ENCODE measurements around the gene MTR.

Gene MTR

DNA sequence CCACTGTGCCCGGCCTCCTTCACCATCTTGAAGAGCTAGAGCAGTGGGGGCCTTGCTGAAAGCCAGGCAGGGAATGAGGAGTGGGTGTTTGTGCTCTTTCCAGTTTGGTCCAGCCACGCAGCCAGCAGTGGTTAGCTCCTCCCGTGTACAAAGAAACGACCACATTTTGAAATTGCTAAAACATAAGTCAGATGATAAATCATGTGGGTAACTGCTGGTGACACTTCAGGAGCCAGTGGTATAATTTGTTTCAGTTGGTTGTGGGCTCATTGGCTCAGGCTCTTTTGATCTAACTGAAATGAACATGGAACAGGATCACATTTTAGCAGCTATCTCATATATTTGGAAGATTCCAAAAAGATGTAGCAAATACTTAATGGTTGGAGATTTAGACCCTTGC lies 87.6 kb downstream of the MTR start:
- TF ChIP-seq CTCF (IDR thresholded peaks at IDR 0.05; ENCODE audit: borderline replicate concordance, control extremely low read depth, extremely low read depth, insufficient read depth, missing control alignments), result no peak
- in situ Hi-C loops (cut with MboI; ENCODE audit: low sequenced_read_pairs, unreplicated experiment), result no loop called here

GRCh38 chr1:236886199-236886598 lies 91.1 kb downstream of the MTR start:
- no peak for TF ChIP-seq CTCF (IDR thresholded peaks at IDR 0.05; ENCODE audit: borderline replicate concordance, control extremely low read depth, extremely low read depth, insufficient read depth, missing control alignments)
- in situ Hi-C loops (cut with MboI; ENCODE audit: low sequenced_read_pairs, unreplicated experiment), result no loop called here
- no peak for DNase-seq (ENCODE audit: low spot score)

More for the DNA sequence above, 87.6 kb downstream of the MTR start:
- no peak for DNase-seq (ENCODE audit: low spot score)

DNA sequence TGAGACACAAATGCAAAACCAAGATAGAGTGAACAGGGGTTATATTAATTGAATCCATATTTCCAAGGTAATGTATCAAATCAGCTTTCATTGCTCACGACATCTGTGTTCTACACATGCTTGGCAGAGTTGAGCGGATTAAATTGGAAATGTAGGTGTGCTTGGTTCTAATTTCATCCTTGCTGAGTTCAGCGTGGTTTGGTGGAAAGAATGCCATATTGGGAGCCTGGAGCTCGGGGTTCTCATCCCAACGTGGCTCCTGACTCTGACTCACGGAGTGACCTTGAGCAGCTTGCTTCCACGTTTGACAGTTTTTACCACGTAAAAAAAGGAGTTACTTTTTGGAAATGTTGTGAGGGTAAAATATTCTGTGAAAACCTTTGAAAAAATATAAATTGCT lies 92.0 kb downstream of the MTR start:
- in situ Hi-C loops (cut with MboI; ENCODE audit: low sequenced_read_pairs, unreplicated experiment), result no loop called here
- no peak for TF ChIP-seq CTCF (IDR thresholded peaks at IDR 0.05; ENCODE audit: borderline replicate concordance, control extremely low read depth, extremely low read depth, insufficient read depth, missing control alignments)

DNA sequence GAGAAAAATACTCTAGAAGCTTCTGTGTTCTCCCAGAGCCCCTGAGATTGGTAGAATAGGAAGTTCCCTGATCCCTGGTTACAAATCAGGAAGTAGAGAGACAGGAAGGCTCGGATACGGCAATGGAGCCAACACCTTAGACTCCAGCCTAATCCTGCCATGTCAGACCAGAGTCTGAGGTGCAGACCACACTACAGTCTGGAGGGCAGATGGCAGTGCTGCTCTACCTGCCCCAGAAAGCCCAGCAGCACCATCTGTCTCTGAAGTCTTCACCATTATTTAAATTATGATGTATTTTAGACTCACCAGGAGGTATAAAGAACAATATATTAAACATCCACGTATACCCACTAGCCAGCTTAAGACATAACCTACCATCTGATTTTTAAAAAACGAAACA lies 93.0 kb downstream of the MTR start:
- TF ChIP-seq CTCF (IDR thresholded peaks at IDR 0.05; ENCODE audit: borderline replicate concordance, control extremely low read depth, extremely low read depth, insufficient read depth, missing control alignments), result no peak
- in situ Hi-C loops (cut with MboI; ENCODE audit: low sequenced_read_pairs, unreplicated experiment), result no loop called here
- no peak for DNase-seq (ENCODE audit: low spot score)

More for the DNA sequence above, 92.0 kb downstream of the MTR start:
- DNase-seq (ENCODE audit: low spot score), result no peak

- in situ Hi-C loops (cut with MboI; ENCODE audit: low sequenced_read_pairs, unreplicated experiment), result no loop called here
- no peak for TF ChIP-seq CTCF (IDR thresholded peaks at IDR 0.05; ENCODE audit: borderline replicate concordance, control extremely low read depth, extremely low read depth, insufficient read depth, missing control alignments)
- DNase-seq (ENCODE audit: low spot score), result no peak
These were observed 93.8 kb downstream of the MTR start for GRCh38 chr1:236888903-236889302.

DNA sequence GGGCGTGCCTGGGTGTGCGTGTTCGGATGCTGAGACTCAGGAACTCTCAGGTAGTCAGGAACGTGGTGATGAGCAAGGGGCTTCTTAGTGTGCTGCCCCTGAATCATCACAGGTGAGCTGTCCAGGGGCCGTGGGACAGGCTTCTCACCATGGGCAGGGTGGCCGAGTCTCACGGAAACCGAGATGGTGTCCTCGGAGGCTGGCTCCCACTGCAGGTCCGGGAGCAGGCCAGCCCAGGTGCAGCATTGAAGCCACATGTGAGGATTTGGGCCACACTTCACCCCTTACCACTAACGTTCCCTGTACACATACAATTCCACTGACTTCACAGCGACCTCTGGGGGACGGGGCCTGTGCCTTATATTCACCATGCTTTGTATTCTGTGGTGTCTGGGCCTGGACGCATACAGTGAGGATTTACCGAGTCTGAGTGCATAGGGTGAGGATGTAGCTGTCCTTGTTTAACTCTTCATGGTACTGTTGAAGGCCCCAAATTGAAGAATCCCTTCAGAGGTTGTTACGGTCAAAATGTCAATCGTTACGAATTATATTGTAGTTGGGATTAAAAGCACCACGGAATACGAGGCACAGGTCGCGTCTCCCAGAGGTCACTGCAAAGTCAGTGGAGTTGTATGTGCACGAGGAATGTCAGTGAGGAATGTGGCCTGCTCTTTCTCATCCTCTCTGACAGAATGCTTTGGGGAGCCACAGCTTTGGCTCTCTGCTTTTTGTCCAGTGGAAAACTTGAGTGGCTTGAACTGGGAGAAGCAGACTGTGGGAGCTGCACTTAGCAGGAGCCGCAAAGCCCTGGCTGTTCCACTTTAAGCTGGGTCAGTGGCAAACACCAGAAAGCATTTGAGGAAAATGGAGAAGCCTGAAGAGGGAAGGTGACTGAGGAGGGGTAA lies 95.3 kb downstream of the MTR start:
- in situ Hi-C loops (cut with MboI; ENCODE audit: low sequenced_read_pairs, unreplicated experiment), result no loop called here
- no peak for TF ChIP-seq CTCF (IDR thresholded peaks at IDR 0.05; ENCODE audit: borderline replicate concordance, control extremely low read depth, extremely low read depth, insufficient read depth, missing control alignments)
- DNase-seq (ENCODE audit: low spot score), result no peak
